GM18909 (cell line): ENCODE data around the gene FAM83E.
"Not testable (repeated sequence)": the region's sequence is repeated elsewhere in the genome, so short reads cannot be mapped to it uniquely, and the experiment has no call there.

Source experiments
- ATAC-seq: cut with Tn5 transposase; IDR thresholded peaks from one replicate; pipeline ENCODE4 v1.9.1; 2021; ENCODE audit warnings: mild to moderate bottlenecking; ENCODE audit not compliant: unreplicated experiment, poor library complexity

FAM83E gene

GRCh38 chr19:48588670-48589401, 26.0 kb downstream of the FAM83E start:
- ATAC-seq, result no peak

- ATAC-seq, result no peak
These were observed 27.5 kb downstream of the FAM83E start for GRCh38 chr19:48587387-48587786.

- no peak for ATAC-seq
These were observed 32.7 kb downstream of the FAM83E start for GRCh38 chr19:48582168-48582567.

- no peak for ATAC-seq
These were observed 36.0 kb downstream of the FAM83E start for GRCh38 chr19:48578891-48579290.

GRCh38 chr19:48577908-48578307, 37.0 kb downstream of the FAM83E start:
- not testable (repeated sequence) for ATAC-seq

- ATAC-seq, result no peak
These were observed 38.8 kb downstream of the FAM83E start for GRCh38 chr19:48575931-48576622.

- ATAC-seq, result no peak
These were observed 41.7 kb downstream of the FAM83E start for GRCh38 chr19:48573163-48573505.

GRCh38 chr19:48571378-48572162, 43.3 kb downstream of the FAM83E start:
- ATAC-seq, result no peak

- no peak for ATAC-seq
These were observed 45.1 kb downstream of the FAM83E start for GRCh38 chr19:48569814-48570213.

- no peak for ATAC-seq
These were observed 46.5 kb downstream of the FAM83E start for GRCh38 chr19:48568345-48568886.

- ATAC-seq, result no peak
These were observed 49.8 kb downstream of the FAM83E start for GRCh38 chr19:48565090-48565489.
